Measurements from ENCODE around the gene TFAP2A. TPM values are rescaled to one million over a fixed set of nuclear protein-coding genes. Genes with fewer than 3 reads are reported as not detected.

Gene TFAP2A
- total and polyA plus RNA-seq, 12 donors, result 0.18 to 0.84 (median 0.49) TPM; not detected in 2

DNA sequence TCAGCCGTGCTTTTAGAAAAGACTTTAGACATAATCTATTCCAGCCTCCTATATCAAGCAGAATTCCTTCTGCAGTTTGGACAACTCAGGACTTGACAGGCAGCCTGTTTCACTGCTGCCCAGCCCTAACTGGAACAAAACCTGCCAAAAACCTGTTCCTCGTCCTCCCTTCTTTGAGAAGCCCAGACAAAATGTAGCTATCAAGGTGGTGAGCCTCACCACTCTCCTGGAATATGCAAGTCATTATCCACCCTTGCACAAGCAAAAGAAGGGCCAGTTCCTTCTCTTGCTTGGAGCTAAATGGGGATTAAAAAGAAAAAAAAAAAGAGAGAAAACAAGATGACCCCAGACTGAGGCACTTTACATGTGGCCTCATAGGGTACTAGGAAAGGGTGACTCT lies 64.2 kb downstream of the TFAP2A start:
- TF ChIP-seq POLR2A (IDR thresholded peaks at IDR 0.05) (no peak), CTCF (IDR thresholded peaks at IDR 0.05) (no peak)
- WGBS, 4 donors, result 57 to 79% (median 71%) methylated on average over 2 of the region's 2 CpGs
- Histone ChIP-seq H3K9me3 (replicated peaks in 1 of 3) (no peaks in the 10 kb centered on the region), H3K27ac (no peak overlapping the region), H3K27me3 (no peaks in the 10 kb centered on the region), H3K36me3 (replicated peaks in 1 of 2) (no peaks in the 10 kb centered on the region), H3K4me1 (replicated peaks in 1 of 2) (no peaks in the 10 kb centered on the region), H3K4me3 (no peak overlapping the region)
- no peak for DNase-seq
- intact Hi-C loops (cut with DNase I), result no loop called here

- H3K4me1 ChIP-seq (replicated peaks in 1 of 2), result no peaks in the 10 kb centered on the region
- 71 to 79% (median 77%) methylated on average over 10 to 11 of the region's 11 CpGs for WGBS, 4 donors
- no peak overlapping the region for H3K4me3 ChIP-seq
- no peak overlapping the region for H3K27ac ChIP-seq
- peak in 1 of 7 donors; percentile 7 for DNase-seq
- TF ChIP-seq CTCF (IDR thresholded peaks at IDR 0.05) (no peak), POLR2A (IDR thresholded peaks at IDR 0.05) (no peak)
- no peaks in the 10 kb centered on the region for H3K36me3 ChIP-seq (replicated peaks in 1 of 2)
- H3K27me3 ChIP-seq, result no peaks in the 10 kb centered on the region
- intact Hi-C loops (cut with DNase I), result no loop called here
- H3K9me3 ChIP-seq (replicated peaks in 1 of 3), result no peaks in the 10 kb centered on the region
These were observed 67.1 kb downstream of the TFAP2A start for GRCh38 chr6:10347561-10348327.

Small RNA genes within 50 kb of the gene (microRNA-seq; reads per million reads assigned to microRNA genes)
- gene MIR5689, result 0 reads per million in 3 donors

Small RNA genes within 50 kb of the gene (small RNA-seq; reads per million reads assigned to genes)
- 0 reads per million in 2 donors for gene MIR5689

Other genes starting within 250 kb of the TFAP2A start
- gene GCNT2, start 106.3 kb upstream of the TFAP2A start, total RNA-seq, result 1 to 10 TPM in 8 of 9 donors, under 1 TPM in 1; 0.87 to 4.0 (median 1.8) TPM
- gene GCNT2, start 106.3 kb upstream of the TFAP2A start, polyA plus RNA-seq, result 1 to 10 TPM in 1 of 3 donors, under 1 TPM in 2; 0.27 to 1.2 (median 0.56) TPM

All from adrenal gland (tissue), 12 donors.